Liver (tissue), 9 donors: ENCODE measurements around the gene PAWR. TPM values are rescaled to one million over a fixed set of nuclear protein-coding genes. Genes with fewer than 3 reads are reported as not detected.

ENCODE experiments used
- DNase-seq: peaks from one replicate; pipeline ENCODE4 v3.0.0-alpha.2; 2017; ENCODE audit warnings: low spot score
- H3K27ac ChIP-seq, 2 donors: one replicate each; pipeline ENCODE4 v1.7.0; 2013; ENCODE audit warnings: inconsistent platforms in 2 of 2, low read length in 2 of 2, control low read depth in 1 of 2, low read depth in 1 of 2, mild to moderate bottlenecking in 1 of 2
- H3K27me3 ChIP-seq, 4 donors: one replicate each; pipeline versions ENCODE4 v1.6.1 to v1.7.0; 2013; ENCODE audit warnings: low read length in 3 of 4, inconsistent platforms in 1 of 4, mild to moderate bottlenecking in 1 of 4, moderate library complexity in 1 of 4; ENCODE audit not compliant: control insufficient read depth in 4 of 4, insufficient read depth in 4 of 4
- H3K36me3 ChIP-seq, 4 donors: one replicate each; pipeline versions ENCODE4 v1.6.1 to v1.7.0; 2013; ENCODE audit warnings: low read length in 3 of 4, mild to moderate bottlenecking in 3 of 4, low read depth in 1 of 4, moderate library complexity in 1 of 4; ENCODE audit not compliant: control insufficient read depth in 4 of 4, insufficient read depth in 3 of 4
- H3K4me1 ChIP-seq, 4 donors: one replicate each; pipeline versions ENCODE4 v1.6.1 to v1.7.0; 2013; ENCODE audit warnings: low read length in 3 of 4, mild to moderate bottlenecking in 3 of 4, moderate library complexity in 1 of 4; ENCODE audit not compliant: control insufficient read depth in 4 of 4, insufficient read depth in 4 of 4
- H3K4me3 ChIP-seq, 3 donors: one replicate each; pipeline versions ENCODE4 v1.6.1 to v1.7.0; 2013; ENCODE audit warnings: low read length in 3 of 3, control low read depth in 1 of 3, low read depth in 1 of 3, mild to moderate bottlenecking in 1 of 3
- H3K9ac ChIP-seq, 2 donors: one replicate each; pipeline ENCODE4 v1.7.0; 2013; ENCODE audit warnings: low read length in 2 of 2, mild to moderate bottlenecking in 2 of 2, moderate library complexity in 2 of 2, control low read depth in 1 of 2, low read depth in 1 of 2
- H3K9me3 ChIP-seq, 4 donors: one replicate each; pipeline versions ENCODE4 v1.6.1 to v1.7.0; 2013; ENCODE audit warnings: low read length in 3 of 4; ENCODE audit not compliant: control insufficient read depth in 4 of 4
- ATF3 ChIP-seq: IDR thresholded peaks from 2 replicates; pipeline ENCODE4 v1.6.1; 2016; ENCODE audit warnings: antibody characterized with exemption
- CTCF ChIP-seq: fragments of 150-350 bp; IDR thresholded peaks from 2 replicates; pipeline ENCODE4 v1.5.1; 2017; ENCODE audit warnings: improper control_type of control experiment, low read depth, low read length; ENCODE audit not compliant: missing input control
- FOXA2 ChIP-seq: IDR thresholded peaks from 2 replicates; pipeline ENCODE4 v1.6.1; 2016; ENCODE audit warnings: antibody characterized with exemption
- GABPA ChIP-seq, 2 donors: IDR thresholded peaks in 1 of 2; conservative IDR thresholded peaks in 1 of 2; 2 replicates each; pipeline ENCODE4 v1.6.1; 2016; ENCODE audit warnings: antibody characterized with exemption in 2 of 2, mild to moderate bottlenecking in 1 of 2, moderate library complexity in 1 of 2
- HNF4A ChIP-seq, 2 donors: conservative IDR thresholded peaks; 2 replicates each; pipeline ENCODE4 v1.6.1; 2016; ENCODE audit warnings: antibody characterized with exemption in 2 of 2, mild to moderate bottlenecking in 2 of 2
- HNF4G ChIP-seq: IDR thresholded peaks from 2 replicates; pipeline ENCODE4 v1.6.1; 2016; ENCODE audit warnings: antibody characterized with exemption
- JUND ChIP-seq, 2 donors: IDR thresholded peaks; 2 replicates each; pipeline ENCODE4 v1.6.1; 2016; ENCODE audit warnings: antibody characterized with exemption in 2 of 2
- MAX ChIP-seq: IDR thresholded peaks from 2 replicates; pipeline ENCODE4 v1.6.1; 2016; ENCODE audit warnings: antibody characterized with exemption
- RAD21 ChIP-seq, 2 donors: IDR thresholded peaks; 2 replicates each; pipeline ENCODE4 v1.6.1; 2016; ENCODE audit warnings: antibody characterized with exemption in 2 of 2, mild to moderate bottlenecking in 2 of 2
- REST ChIP-seq: IDR thresholded peaks from 2 replicates; pipeline ENCODE4 v1.6.1; 2016; ENCODE audit warnings: antibody characterized with exemption, mild to moderate bottlenecking
- RXRA ChIP-seq, 2 donors: IDR thresholded peaks; 2 replicates each; pipeline ENCODE4 v1.6.1; 2017 to 2018; ENCODE audit warnings: antibody characterized with exemption in 2 of 2, mild to moderate bottlenecking in 1 of 2
- SP1 ChIP-seq: IDR thresholded peaks from 2 replicates; pipeline ENCODE4 v1.6.1; 2018; ENCODE audit warnings: antibody characterized with exemption, mild to moderate bottlenecking
- TAF1 ChIP-seq: conservative IDR thresholded peaks from 2 replicates; pipeline ENCODE4 v1.6.1; 2016; ENCODE audit warnings: antibody characterized with exemption, mild to moderate bottlenecking
- ZBTB33 ChIP-seq: IDR thresholded peaks from 2 replicates; pipeline ENCODE4 v1.6.1; 2016; ENCODE audit warnings: antibody characterized with exemption
- WGBS: extraction: QIAGEN DNeasy Blood & Tissue Kit; methylation state at CpG from one replicate; pipeline ENCODE4 v1.1.7; 2013; 5-methylcytosine and 5-hydroxymethylcytosine counted together
- polyA plus RNA-seq, 2 donors: library from polyadenylated mRNA; stranded (reverse) in 1 of 2; unstranded in 1 of 2; fragments of 200-250 nt in 1 of 2; fragments of >200 nt in 1 of 2; fragmentation: Nextera tagmentation in 1 of 2; extraction: Ambion mirVana in 1 of 2; gene quantifications; one replicate each; pipeline versions ENCODE4 v1.2.1 to v1.2.3, GENCODE V29; 2013 to 2015
- total RNA-seq, 2 donors: library from RNA; depleted of rRNA; stranded (reverse); fragments of >200 nt; gene quantifications; one replicate each; pipeline ENCODE4 v1.2.3, GENCODE V29; 2014
- donor health status: healthy.
- donor health status: healthy.
- donor health status: healthy.
- donor health status: healthy.
- donor health status: healthy.

The PAWR gene
- total and polyA plus RNA-seq, 4 donors: 6.1 to 24.1 (median 9.9) TPM

GRCh38 chr12:79732638-79733037, 41.9 kb upstream of the PAWR start:
- Histone ChIP-seq H3K9me3 (no peaks in the 10 kb centered on the region), H3K9ac (no peak overlapping the region), H3K27ac (no peak overlapping the region), H3K36me3 (no peaks in the 10 kb centered on the region), H3K4me1 (peaks cover 0 to 1% (median 0%) of the 10 kb centered on the region in 4 donors), H3K4me3 (no peak overlapping the region), H3K27me3 (no peaks in the 10 kb centered on the region)
- no peak for TF ChIP-seq HNF4G
- TF ChIP-seq HNF4A (conservative IDR thresholded peaks at IDR 0.05): no peak
- no peak for TF ChIP-seq SP1
- TF ChIP-seq JUND (IDR thresholded peaks at IDR 0.05): no peak
- no peak for TF ChIP-seq REST
- no peak for TF ChIP-seq CTCF
- TF ChIP-seq ATF3: no peak
- TF ChIP-seq FOXA2: no peak
- TF ChIP-seq ZBTB33: no peak
- TF ChIP-seq GABPA (IDR thresholded peaks at IDR 0.05 in 1 of 2, conservative IDR thresholded peaks at IDR 0.05 in 1 of 2): no peak
- no peak for TF ChIP-seq TAF1
- no peak for TF ChIP-seq MAX
- DNase-seq: no peak

- Histone ChIP-seq H3K27ac (no peak overlapping the region), H3K4me1 (no peaks in the 10 kb centered on the region), H3K4me3 (no peak overlapping the region), H3K9ac (no peak overlapping the region), H3K36me3 (no peaks in the 10 kb centered on the region), H3K27me3 (no peaks in the 10 kb centered on the region), H3K9me3 (no peaks in the 10 kb centered on the region)
- DNase-seq: no peak
- TF ChIP-seq HNF4A (conservative IDR thresholded peaks at IDR 0.05) (no peak), RAD21 (IDR thresholded peaks at IDR 0.05) (no peak), RXRA (IDR thresholded peaks at IDR 0.05) (no peak), ZBTB33 (no peak), CTCF (no peak), GABPA (IDR thresholded peaks at IDR 0.05 in 1 of 2, conservative IDR thresholded peaks at IDR 0.05 in 1 of 2) (no peak), JUND (IDR thresholded peaks at IDR 0.05) (no peak), MAX (no peak)
- WGBS: 98% methylated on average over 1 of the region's 1 CpG
These were observed 35.2 kb upstream of the PAWR start for GRCh38 chr12:79725987-79726386.
